ENCODE measurements around the gene TNFRSF8.

DNA sequence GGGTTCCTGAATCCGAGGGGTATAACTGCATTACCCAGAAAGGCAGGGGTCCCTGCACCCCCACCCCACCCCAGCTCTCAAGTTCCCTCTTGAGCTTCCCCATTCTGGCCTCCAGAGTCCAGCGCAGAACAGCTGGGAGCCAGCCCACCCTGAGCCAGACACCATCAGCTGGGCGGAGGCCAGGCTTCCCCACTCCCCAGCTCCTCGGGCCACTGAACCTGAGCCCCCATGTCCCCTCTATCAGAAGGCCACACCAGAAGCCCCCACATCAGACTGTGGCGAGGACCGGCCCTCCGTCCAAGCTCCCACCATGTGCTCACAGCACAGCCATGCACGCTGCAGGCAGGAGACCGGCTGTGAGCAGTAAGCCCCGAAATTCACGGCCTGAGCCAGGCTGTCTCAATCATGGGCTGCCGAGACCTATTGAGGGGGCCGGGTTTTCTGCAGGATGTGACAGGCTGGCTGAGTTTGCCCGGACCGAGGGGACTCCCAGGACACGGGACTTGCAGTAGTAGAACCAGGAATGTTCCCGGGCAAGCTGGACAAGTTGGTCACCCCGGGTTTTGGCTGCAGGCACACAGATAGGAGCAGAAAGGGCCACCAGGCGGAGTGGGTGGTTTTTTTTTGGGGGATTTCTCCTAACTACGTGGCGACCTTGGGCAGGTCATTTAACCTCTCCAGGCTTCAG lies 78.2 kb downstream of the TNFRSF8 start:
- TF ChIP-seq POLR2AphosphoS5 (IDR thresholded peaks at IDR 0.05; ENCODE audit: low read depth, low read length) (no peak), FOXP2 (optimal IDR thresholded peaks at IDR 0.05; ENCODE audit: borderline replicate concordance, extremely low read depth, extremely low read length, insufficient read depth) (no peak)
